Activated CD4-positive, CD25-positive, alpha-beta regulatory T cell (primary cell): ENCODE data around the gene AIRE.
"Not testable (repeated sequence)": the region's sequence is repeated elsewhere in the genome, so short reads cannot be mapped to it uniquely, and the experiment has no call there.

Source experiments
- DNase-seq, 4 experiments: peaks; one replicate each; lab custom pipeline; 2025; lab: John Stamatoyannopoulos, UW

AIRE gene

DNA sequence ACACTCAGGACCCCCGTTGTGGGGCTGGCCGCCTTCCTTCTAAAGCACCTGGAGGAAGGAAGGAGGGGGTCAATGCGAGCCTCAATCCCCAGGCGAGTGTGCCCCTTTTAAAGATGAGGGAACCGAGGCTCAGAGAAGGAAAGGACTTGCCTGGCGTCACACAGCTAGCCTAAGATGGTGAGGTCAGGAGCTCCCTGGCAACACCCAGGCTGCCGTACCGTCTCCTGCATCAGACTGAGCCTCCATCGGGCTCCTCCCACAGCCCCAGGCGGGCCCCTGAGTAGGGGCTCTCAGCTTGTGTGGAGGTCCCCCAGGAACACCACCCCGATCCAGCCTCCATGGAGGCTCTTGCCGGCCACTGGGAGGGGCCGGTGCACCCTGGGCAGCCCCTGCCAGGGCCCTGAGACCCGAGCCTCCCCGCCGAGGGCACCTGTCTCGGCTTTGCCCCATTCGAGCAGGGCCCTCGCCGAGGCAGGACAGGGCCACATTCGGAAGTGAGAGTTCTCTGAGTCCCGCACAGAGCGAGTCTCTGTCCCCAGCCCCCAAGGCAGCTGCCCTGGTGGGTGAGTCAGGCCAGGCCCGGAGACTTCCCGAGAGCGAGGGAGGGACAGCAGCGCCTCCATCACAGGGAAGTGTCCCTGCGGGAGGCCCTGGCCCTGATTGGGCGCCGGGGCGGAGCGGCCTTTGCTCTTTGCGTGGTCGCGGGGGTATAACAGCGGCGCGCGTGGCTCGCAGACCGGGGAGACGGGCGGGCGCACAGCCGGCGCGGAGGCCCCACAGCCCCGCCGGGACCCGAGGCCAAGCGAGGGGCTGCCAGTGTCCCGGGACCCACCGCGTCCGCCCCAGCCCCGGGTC lies at the start of gene AIRE:
AIRE (plus strand) TSS at position 739 of the 855 bp plus-strand sequence. CDS start 131 bp downstream, outside the sequence.
- no peak for DNase-seq

DNA sequence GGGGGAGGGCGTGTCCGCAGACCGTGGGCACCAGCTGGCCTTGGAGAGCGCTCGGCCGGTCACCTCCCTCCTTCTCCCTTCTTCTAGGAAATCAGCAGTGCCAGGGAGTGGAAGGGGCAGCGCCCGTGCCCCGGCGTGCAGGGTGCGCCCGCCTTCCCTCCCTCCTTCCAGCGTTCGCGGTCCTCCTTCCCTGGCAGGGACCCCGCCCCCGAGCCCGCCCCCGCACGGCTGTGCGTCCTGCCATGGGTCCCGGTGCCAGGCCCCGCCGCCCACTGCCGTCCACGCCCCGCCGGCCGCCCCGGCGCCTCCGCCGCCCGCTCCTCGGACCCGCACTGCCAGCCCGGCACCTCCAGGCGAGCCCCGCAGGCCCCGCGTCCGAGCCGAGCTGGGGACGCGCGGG lies 45.3 kb upstream of the AIRE start:
- not testable (repeated sequence) for DNase-seq

DNA sequence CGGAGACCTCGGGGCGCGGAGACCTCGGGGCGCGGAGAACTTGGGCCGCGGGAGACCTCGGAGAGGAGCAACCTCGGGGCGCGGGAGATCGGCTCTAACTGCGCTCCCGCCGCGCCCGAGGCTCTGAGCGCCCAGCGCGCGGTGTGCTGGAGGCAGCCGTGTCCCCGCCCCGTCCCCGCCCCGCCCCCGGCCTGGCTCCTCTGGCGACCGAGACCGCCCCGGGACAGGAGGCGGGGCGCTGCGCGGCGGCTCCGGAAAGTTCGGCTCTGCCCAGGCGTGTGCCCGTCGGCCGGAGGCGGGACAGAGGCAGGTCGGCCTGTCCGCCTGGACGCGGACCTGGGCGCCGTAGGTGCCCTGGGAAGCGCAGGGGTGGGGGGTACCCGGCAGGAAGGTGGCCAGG lies 44.8 kb upstream of the AIRE start, which contains the start of gene ICOSLG:
ICOSLG (minus strand) TSS at position 102 of the 400 bp plus-strand sequence. CDS start 126 bp downstream, outside the sequence.
- not testable (repeated sequence) for DNase-seq

DNA sequence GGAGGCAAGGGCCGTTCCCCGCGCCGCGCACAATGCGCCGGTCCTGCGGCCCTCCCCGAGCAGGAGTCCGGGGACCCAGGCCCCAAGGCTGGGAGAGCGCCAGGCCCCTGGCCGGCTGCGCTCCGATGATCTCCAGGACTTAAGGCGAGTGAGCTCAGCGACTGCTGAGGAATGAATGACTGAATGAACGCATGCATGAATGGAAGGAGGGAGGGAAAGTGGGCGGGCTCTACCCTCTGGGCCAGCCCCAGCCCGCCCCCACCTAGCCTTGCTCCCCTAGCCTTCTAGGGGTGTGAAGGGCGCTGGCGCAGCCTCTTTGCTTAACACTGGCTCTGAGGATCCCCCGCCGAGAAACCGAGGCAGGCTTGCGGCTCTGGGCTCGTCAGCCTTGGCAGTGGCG lies 44.4 kb upstream of the AIRE start:
- DNase-seq, result not testable (repeated sequence)

DNA sequence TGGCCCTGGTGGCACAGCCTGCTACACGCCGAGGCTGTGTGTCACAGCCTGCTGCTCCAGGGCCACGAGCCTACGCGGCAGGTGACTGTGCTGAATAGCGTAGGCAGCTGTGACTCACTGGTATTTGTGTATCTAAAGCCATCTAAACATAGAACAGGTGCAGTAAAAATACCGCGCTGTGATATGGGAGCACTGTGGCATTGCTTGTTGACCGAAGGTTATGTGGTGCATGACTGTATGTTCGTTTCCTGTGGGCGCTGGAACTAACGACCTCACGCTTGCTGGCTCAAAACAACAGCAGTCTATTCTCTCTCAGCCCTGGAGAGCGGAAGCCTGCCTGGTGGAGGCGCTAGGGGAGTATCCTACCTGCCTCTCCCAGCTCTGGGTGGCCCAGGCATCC lies 41.7 kb upstream of the AIRE start:
- DNase-seq, result not testable (repeated sequence)

DNA sequence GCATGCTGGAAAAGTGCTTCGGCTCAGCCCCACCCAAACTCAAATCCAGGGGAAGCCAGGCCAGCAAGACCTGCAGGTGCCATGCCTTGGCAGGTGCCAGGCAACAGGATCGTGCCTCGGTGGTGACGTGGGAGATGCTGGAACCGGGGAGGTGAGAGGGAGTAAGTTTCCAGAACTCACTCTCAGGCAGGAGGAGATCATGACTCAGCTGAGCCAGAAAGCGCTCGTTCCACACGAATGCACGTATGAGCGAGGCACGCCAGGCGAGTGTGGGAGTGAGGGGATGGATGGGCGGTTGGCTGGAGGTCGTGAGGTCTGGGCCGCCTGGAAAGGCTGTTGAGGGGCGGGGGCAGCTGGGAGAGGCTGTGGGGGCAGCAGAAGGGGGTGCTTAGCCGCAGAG lies 37.8 kb upstream of the AIRE start:
- not testable (repeated sequence) for DNase-seq

DNA sequence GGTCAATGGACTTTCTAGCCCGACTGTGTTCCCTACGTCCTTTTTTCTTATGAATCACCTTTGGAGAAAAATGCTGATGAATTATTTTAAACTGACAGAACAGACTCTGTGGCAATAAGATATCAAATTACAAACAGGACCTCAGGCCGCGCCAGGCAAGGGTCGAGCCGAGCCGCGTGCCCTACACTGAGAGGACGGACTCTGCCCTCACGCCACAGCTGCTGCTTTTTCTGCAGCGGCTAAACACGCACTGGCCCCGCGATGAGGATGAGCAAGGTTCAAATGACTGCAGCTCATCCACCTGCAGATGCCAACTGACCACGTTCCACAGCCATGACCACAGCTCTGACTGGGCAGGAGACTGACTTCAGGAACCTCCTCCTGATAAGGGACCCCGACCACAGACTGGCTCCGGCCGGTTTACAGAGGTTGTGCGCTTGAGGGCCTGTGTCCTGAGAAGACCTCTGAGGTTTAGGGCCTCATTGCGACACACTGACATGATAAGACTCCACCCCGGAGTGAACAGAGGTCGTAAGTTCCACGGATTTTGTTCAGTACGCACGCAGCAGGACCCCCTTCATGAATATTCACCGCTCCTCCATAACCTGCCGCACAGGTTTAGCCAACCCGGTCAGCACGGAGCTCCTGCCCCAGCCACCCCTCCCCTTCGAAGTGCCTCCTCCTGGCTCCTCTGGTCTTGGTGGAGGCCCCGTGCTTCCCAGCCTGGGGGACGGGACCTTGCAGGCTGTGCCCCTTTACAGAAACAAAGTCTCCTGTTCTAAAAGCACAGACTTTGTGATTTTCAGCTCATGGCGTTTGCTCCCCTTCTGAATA lies 36.3 kb upstream of the AIRE start:
- not testable (repeated sequence) for DNase-seq

DNA sequence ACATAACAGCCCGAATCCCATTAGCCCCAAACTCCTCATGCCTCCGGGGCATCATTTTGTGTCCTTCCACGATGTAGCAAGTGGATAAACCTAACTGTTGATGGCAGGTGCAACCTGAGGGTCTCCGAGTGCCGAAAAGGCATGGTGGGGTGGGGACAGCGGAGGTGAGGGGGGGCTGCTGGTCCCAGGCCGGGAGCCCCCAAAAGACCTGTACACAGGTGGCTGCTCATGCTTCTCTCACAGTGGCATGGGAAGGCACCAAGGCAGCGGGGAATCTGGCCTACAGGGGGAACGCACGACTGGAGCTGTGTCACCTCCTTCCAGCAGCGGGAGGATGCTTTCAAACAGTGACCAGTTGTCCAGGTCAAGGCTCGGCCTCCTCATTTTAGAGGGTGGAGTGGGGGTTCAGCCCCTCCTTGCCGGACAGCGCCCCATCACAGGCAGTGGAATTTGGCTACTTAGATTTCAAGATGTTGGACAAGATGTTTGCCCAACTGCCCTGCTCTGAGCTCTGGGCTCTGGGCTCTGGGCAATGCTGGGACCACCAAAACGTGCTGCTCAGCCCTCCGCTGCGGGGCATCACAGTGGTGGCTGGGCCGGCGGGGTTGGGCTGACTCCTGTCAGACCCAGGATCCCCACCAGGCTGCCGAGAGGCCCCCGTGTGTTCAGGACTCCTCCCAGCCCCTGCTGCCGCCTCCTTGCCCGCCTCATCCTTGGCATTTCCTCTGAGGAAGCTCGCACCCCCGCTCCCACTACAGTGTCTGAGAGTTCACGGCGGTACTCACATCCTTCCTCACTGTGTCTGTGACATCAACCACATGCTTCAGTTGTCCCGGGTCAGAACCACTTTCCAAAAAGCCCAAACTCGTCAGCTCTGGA lies 31.6 kb upstream of the AIRE start:
- no peak for DNase-seq

DNA sequence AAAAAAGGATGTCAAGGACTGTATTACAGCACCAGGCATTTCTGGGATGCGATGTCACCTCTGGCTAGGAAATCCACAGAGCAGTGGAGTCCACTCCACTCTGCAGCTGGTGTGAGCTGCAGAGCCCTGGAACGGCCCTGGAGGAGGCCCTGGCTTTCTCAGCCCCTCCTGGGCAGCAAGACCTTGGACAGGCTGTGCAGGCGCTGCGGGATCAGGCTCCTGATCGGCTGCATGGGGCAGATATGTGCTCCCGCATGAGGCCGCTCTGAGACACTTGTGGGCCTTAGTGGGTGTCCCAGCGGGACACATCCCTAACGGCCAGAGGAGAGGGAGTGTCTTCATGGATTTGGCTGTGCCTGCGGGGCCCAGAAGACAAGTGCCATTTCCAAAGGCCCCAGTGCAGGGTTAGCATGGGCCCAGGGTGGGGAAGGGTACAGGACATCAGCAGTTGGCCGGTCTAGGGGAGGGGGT lies 30.1 kb upstream of the AIRE start:
- no peak for DNase-seq

DNA sequence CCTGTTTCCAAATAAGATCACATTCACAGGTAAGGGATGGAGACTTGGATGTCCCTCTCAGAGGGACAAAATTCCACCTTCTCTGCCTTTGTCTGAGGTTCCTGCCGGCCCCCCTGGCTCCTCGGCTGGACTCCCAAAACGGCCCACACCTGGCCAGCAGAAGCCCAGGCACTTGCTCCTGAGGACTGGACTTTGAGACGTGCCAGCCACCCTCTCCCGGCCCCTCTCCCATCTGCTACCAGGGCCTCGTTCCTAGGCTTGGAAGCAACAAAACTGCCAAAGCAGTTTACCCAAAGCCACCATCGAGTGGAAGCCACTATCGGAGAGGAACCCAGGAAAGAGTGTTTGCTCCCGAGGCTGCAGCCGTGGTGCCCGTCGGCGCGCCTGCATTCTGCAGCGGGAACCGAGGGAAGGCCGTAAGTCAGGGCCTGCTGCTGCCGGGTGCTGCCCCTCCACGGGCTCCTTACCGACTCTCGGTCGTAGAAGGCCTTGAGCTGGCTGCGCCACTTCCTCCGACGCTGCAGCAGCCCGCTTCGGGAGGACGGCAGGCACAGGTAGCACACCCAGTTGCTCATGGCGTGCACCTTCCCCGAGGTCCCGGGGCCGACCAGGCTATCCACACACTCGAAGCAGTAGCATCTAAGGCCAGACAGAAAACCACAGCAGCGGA lies 27.5 kb upstream of the AIRE start:
- no peak for DNase-seq

DNA sequence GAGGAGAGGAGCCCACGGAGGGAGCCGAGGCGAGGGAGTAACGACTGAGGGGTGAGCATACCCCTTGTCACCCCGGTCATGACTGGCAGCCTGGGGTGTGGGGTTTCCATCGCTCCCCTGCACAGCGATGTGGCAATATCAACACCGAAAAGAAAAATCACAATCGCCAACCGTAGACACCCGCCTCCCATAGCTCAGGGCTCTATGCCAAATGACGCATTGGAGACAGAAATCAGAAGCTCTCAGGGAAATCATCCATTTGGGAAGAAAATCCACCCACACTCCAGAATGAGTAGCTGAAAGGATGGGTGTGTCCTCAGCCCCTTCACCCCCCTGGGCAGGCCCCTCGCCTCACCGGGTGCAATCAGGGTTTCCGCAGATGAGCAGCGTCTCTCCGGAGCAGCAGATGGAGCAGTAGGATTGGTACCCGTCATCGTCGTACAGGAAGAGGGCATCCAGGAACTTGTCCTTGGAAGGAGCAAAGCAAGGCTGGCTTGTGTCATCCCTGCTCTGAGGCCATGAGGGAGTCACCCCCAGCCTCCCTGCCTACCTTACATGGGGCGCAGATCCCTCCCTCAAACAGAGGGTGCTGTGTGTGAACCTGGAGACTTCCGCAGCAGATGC lies 26.5 kb upstream of the AIRE start:
- no peak for DNase-seq

DNA sequence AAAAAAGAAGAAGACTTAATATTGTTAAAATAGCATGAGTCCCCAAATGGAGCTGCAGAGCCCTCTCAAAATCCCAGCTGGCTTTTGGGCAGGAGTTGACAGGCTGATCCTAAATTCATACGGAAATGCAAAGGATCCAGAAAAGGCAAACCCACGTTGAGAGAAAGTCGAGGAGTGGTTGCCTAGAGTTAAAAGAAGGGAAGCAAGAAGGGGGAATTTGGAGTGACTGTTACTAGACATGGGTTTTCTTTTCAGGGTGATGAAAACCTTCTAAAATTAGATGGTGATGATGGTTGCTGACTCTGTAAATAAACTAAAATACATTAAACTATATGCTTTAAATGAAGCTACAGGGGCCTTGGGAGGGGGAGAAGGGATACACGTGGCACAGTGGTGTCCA lies 25.6 kb upstream of the AIRE start:
- no peak for DNase-seq

DNA sequence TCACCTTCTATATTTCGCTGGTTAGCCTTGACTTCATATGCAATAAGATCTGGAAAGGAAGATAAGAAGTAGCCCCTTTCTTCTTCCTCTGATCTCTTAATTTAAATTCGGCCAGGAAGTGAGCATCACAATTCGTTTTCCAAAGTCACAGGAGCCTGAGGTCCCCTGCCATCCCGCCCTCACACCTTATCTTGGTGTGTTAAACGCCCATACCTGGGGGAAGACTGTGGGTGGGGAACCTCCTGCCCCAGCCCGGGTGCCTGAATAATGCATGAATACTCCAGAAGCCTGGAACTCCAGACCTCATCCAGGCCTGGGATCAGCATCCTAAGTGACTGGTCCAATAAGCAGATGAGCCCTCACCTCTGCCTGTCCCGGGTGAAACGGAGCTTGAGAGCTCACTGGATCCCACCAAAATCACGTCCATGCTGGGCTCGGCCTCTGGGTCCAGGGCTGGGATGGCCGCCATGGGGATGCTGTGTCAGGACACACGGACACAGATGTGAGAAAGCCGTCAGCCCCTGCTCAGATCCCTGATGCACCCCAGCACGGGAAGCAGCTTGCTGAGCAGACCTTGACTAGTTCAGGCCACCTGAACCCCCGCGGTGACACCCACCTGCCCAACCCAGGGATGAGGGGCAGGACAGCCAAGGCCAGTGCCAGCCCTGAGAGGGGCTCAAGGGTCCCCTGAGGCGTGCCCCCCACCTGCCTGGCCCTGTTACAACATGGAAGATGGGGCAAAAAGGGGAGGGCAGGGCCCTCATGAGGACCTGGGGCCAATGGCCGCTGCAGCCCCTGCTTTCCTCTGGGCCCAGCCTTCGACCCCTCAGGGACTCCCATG lies 24.7 kb upstream of the AIRE start:
- DNase-seq, result no peak

DNA sequence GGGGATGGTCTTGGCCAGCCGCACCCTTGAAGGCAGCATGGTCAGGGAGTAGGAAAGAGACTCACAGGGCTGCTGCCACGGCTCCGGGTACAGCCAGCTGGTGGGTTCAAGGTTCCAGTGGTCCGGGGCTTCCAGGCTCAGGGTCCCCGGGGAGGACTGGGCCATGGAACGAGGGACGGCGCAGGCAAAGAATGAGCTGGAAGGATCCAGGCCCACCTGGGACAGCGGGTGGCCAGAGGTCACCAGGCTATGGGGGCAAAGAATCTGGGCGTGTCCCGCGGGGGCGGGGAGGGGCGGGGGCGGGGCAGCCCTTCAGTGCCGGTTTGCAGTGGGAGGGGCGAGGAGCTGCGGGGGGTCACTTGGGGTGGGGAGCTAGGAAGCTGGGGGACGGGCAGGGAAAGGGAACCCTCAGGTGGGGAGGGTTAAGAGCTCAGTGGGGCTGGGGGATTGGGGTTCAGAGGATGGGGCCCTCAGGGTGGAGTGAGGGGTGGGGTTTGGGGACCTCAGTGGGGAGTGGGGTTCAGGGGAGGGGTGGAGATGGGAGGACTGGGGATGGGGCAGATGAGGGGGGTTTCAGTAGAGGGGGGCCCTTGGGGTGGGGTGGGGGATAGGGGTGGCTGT lies 23.9 kb upstream of the AIRE start, which contains the start of gene DNMT3L:
DNMT3L (minus strand) TSS at position 223 of the 621 bp plus-strand sequence. CDS start 638 bp downstream, outside the sequence.
- DNase-seq, result no peak

DNA sequence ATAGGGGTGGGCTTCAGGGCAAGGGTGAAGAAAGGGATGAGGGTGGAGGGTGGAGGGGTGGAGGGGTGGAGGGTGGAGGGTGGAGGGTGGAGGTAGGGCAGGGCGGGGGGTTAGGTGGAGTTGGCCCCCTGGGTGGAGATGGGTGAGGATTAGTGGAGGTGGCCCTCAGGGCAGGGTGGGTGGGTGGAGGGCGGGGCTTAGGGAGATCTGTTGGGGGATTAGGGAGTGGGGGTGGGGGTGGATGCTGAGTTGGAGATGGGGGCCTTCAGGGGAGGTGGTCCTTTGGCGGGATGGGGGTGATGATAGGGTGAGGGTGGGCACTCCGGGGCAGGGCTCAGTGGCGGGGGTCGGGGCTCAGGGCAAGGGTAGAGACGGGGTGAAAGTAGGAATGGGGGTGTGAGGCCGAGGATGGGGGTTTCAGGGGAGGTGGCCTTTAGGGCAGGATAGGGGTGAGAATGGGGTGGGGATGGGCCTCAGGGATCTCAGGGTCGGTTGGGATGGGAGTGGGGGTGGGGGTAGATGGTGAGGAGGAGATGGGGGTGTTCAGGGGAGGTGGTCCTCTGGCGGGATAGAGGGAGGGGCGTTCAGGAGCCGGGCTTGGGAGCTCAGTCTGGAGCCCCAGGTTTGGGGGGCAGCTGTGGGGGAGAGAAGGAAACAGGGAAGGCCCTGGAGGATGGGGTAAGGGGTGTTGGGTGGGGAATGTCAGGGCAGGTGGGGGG lies 23.2 kb upstream of the AIRE start:
- no peak for DNase-seq

DNA sequence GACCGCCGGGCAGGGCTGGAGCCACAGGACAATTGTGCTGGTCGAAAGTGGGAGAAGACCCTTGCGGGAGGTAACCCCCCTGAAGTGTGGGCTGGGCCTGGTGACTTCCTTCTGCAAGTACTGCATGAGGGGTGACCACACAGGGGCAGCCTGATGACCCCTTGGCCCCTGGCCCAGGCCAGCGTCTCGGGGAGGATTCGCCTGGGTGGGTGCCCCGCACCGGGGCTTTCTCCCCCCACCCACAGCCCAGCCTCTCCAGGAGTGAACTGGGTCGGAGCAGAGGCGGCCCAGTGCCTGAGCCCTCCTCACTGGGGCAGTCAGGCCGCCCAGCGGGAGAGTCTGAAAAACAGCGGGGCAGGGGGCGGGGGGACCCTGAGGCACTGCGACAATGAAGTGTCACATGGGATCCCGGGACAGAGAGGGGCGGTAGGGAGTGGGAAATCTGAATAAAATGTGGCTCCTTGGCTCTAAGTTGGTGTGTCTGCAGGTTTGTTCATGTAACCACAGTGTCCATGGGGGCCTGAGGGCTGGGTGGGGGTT lies 22.4 kb upstream of the AIRE start:
- no peak for DNase-seq

DNA sequence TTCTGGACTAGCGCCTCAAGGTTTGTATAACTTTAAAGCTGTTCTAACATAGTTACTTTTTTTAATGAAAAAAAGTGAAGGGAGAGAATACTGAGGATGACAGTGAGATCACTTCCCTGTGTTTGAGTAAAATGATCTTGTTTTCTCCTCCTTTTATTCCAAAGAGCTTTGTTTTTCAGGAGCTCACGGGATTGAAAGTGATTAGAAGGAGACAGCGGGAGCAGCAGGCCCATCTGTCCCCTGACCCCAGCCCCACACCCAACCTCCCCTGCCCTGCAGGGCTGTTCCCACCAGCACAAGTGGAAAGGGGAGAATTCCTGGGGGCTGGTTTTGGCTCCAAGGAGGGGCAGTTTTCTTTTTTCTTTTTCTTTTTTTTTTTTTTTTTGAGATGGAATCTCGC lies 21.9 kb upstream of the AIRE start:
- DNase-seq, result no peak

DNA sequence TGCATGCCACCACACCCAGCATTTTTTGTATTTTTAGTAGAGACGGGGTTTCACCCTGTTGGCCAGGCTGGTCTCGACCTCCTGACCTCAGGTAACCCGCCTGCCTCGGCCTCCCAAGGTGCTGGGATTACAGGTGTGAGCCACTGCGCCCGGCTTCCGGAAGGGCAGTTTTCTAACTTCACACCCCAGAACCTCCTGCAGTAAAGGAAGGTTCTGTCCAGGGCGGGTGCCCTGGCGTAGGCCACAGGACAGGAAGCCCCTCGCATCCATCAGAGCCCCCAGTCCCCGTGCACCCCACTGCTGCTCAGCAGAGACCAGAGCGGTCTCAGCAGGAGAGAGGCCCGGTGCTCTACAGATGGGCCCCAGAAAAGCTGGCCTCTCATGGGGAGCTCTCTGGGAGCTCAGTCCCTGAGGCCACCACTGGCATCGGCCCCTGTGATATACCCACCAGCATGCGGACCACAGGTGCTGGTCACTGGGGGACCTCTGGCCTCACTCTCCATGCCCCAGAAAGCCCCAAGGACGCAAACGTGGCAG lies 19.9 kb upstream of the AIRE start:
- DNase-seq, result no peak
